Measurements from ENCODE around the gene PCCA. TPM values are rescaled to one million over a fixed set of nuclear protein-coding genes. Genes with fewer than 3 reads are reported as not detected.

Gene PCCA
- polyA plus RNA-seq, 2 donors: 11.1 to 15.2 TPM

DNA sequence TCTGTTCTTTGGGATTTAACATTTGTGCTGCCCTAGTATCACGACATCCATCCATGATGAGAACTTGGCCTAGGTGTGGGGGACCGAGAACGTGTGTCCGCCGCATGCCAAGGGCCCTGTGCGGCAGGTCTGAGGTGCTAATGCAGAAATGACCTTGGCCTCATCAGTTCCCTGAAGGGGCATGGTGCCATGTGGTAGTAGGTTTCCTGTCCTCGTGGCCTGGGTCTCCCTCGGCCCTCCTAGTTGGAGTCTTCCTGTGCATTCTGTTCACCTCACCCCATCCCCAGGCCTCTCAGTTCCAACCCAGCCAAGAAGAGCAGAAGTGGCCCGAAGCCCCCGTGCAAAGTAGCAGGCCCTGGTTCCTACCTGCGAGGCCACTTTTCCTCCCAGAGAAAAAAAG is 439.9 kb downstream of the PCCA start:
- no peak overlapping the region for H3K27ac ChIP-seq (ENCODE audit: low read depth in 2 of 2, low read length in 1 of 2)
- H3K9me3 ChIP-seq (ENCODE audit: control insufficient read depth in 2 of 2, insufficient read depth in 1 of 2, low read depth in 1 of 2, low read length in 1 of 2): no peaks in the 10 kb centered on the region
- H3K27me3 ChIP-seq (ENCODE audit: control insufficient read depth in 1 of 2, insufficient read depth in 2 of 2, low read length in 2 of 2): no peaks in the 10 kb centered on the region
- peaks cover 0 to 7% of the 10 kb centered on the region in 2 donors for H3K36me3 ChIP-seq (ENCODE audit: control insufficient read depth in 2 of 2, insufficient read depth in 2 of 2, low read length in 1 of 2)
- no peak overlapping the region for H3K4me3 ChIP-seq (ENCODE audit: low read depth in 1 of 2, low read length in 2 of 2)
- WGBS, 2 donors: 92 to 94% methylated on average over 11 of the region's 11 CpGs
- H3K4me1 ChIP-seq (ENCODE audit: control insufficient read depth in 2 of 2, insufficient read depth in 2 of 2, low read length in 1 of 2): no peaks in the 10 kb centered on the region

DNA sequence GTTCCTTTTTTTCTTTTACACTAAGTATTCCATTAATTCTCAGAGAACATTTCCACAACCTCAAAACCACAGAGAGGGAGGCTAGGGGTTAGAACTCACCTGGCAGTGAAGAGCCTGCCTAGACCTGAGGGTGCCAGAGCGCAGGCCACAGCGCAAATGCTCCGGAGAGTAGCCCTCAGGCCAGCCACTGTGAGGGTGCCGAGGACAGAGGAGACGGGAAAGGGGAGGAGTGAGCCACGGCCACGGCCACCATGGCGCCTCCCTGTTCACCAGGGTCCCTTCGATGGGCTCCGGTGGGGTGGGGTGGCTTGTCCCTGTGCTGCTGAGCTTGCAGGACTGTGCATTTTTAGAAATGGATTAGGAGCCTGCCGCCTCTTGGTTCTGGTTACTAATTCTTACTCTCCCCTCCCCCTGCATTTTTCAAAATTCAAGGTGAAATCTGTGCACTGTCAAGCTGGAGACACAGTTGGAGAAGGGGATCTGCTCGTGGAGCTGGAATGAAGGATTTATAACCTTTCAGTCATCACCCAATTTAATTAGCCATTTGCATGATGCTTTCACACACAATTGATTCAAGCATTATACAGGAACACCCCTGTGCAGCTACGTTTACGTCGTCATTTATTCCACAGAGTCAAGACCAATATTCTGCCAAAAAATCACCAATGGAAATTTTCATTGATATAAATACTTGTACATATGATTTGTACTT is 440.9 kb downstream of the PCCA start:
- H3K27ac ChIP-seq (ENCODE audit: low read depth in 2 of 2, low read length in 1 of 2): no peak overlapping the region
- no peaks in the 10 kb centered on the region for H3K27me3 ChIP-seq (ENCODE audit: control insufficient read depth in 1 of 2, insufficient read depth in 2 of 2, low read length in 2 of 2)
- H3K4me3 ChIP-seq (ENCODE audit: low read depth in 1 of 2, low read length in 2 of 2): no peak overlapping the region
- no peaks in the 10 kb centered on the region for H3K4me1 ChIP-seq (ENCODE audit: control insufficient read depth in 2 of 2, insufficient read depth in 2 of 2, low read length in 1 of 2)
- peaks cover 0 to 5% of the 10 kb centered on the region in 2 donors for H3K36me3 ChIP-seq (ENCODE audit: control insufficient read depth in 2 of 2, insufficient read depth in 2 of 2, low read length in 1 of 2)
- whole genome bisulfite sequencing, 2 donors: 92 to 96% methylated on average over 15 of the region's 15 CpGs
- no peaks in the 10 kb centered on the region for H3K9me3 ChIP-seq (ENCODE audit: control insufficient read depth in 2 of 2, insufficient read depth in 1 of 2, low read depth in 1 of 2, low read length in 1 of 2)

DNA sequence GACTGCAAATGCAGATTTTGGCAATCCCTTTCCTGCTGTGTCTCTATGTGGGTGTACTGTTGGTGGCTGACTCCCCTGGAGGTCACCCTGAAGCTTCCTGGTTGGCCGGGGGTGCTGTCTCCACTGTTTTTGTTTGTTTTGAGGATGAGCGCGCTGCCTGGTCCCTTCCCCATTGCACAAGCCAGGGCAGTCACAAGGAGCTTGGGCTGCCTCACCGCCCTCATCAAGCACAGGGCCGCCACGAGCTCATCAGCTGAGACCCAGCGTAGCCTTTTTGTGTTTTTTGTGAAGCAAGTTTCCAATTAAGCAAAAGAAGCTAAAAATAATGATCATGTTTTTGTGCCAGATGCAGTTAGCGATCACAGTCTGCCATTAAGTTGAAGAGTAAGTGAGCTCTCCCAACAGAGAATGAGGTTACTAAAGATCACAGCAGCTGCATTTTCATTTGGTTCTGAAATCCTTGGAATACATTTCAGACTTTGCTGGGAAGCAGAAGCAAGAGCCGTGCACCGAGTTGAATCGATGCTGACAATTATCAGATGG is 441.8 kb downstream of the PCCA start:
- H3K27ac ChIP-seq (ENCODE audit: low read depth in 2 of 2, low read length in 1 of 2): peak overlapping the region in 1 of 2 donors; percentile 40

DNA sequence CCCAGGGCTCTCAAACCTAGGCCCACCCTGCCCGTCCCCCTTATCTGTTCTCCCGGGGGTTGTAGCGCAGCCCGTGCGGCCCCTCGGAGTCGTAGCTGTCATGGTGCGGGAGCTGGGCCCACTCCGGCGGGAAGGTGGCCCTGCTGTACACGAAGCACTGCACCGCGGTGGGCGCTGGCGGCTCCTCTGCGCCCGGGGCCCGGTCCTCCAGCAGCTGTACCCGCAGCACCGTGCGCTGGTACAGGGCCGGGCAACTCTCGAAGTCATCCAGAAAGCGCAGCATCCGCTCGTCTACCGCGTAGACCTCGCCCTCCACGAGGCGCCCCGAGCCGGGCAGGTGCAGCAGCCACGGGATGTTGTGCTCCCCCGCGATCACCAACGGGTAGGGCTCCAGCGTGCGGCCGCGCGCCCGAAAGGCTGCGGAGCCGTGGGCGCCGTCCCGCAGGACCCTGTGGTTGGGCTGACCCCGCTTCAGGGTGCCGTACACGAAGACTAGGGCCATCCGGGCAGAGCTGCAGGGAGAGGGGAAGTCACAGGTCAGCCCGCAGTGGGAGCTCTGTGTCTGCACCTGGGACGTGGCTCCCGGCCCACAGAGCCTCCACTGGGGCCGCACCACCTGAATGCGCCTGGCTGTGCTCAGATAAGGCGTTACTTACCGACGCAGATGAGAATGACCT is 443.3 kb downstream of the PCCA start:
- 95 to 97% methylated on average over 59 to 60 of the region's 60 CpGs for WGBS, 2 donors
- H3K27me3 ChIP-seq (ENCODE audit: control insufficient read depth in 1 of 2, insufficient read depth in 2 of 2, low read length in 2 of 2): no peaks in the 10 kb centered on the region

More for the DNA sequence above, 441.8 kb downstream of the PCCA start:
- Histone ChIP-seq H3K9me3 (ENCODE audit: control insufficient read depth in 2 of 2, insufficient read depth in 1 of 2, low read depth in 1 of 2, low read length in 1 of 2) (no peaks in the 10 kb centered on the region), H3K36me3 (ENCODE audit: control insufficient read depth in 2 of 2, insufficient read depth in 2 of 2, low read length in 1 of 2) (peaks cover 0 to 5% of the 10 kb centered on the region in 2 donors), H3K27me3 (ENCODE audit: control insufficient read depth in 1 of 2, insufficient read depth in 2 of 2, low read length in 2 of 2) (no peaks in the 10 kb centered on the region), H3K4me3 (ENCODE audit: low read depth in 1 of 2, low read length in 2 of 2) (no peak overlapping the region), H3K4me1 (ENCODE audit: control insufficient read depth in 2 of 2, insufficient read depth in 2 of 2, low read length in 1 of 2) (no peaks in the 10 kb centered on the region)
- WGBS, 2 donors: 73 to 78% methylated on average over 11 of the region's 11 CpGs

GRCh38 chr13:100532836-100533435 is 444.0 kb downstream of the PCCA start:
- H3K4me3 ChIP-seq (ENCODE audit: low read depth in 1 of 2, low read length in 2 of 2): no peak overlapping the region
- H3K36me3 ChIP-seq (ENCODE audit: control insufficient read depth in 2 of 2, insufficient read depth in 2 of 2, low read length in 1 of 2): peaks cover 0 to 5% of the 10 kb centered on the region in 2 donors
- no peaks in the 10 kb centered on the region for H3K9me3 ChIP-seq (ENCODE audit: control insufficient read depth in 2 of 2, insufficient read depth in 1 of 2, low read depth in 1 of 2, low read length in 1 of 2)
- 90 to 96% methylated on average over 14 of the region's 14 CpGs for WGBS, 2 donors
- H3K27me3 ChIP-seq (ENCODE audit: control insufficient read depth in 1 of 2, insufficient read depth in 2 of 2, low read length in 2 of 2): no peaks in the 10 kb centered on the region
- H3K27ac ChIP-seq (ENCODE audit: low read depth in 2 of 2, low read length in 1 of 2): no peak overlapping the region
- H3K4me1 ChIP-seq (ENCODE audit: control insufficient read depth in 2 of 2, insufficient read depth in 2 of 2, low read length in 1 of 2): peaks cover 0 to 2% of the 10 kb centered on the region in 2 donors

More for the DNA sequence above, 443.3 kb downstream of the PCCA start:
- Histone ChIP-seq H3K27ac (ENCODE audit: low read depth in 2 of 2, low read length in 1 of 2) (no peak overlapping the region), H3K36me3 (ENCODE audit: control insufficient read depth in 2 of 2, insufficient read depth in 2 of 2, low read length in 1 of 2) (peaks cover 0 to 5% of the 10 kb centered on the region in 2 donors), H3K4me1 (ENCODE audit: control insufficient read depth in 2 of 2, insufficient read depth in 2 of 2, low read length in 1 of 2) (no peaks in the 10 kb centered on the region), H3K9me3 (ENCODE audit: control insufficient read depth in 2 of 2, insufficient read depth in 1 of 2, low read depth in 1 of 2, low read length in 1 of 2) (no peaks in the 10 kb centered on the region), H3K4me3 (ENCODE audit: low read depth in 1 of 2, low read length in 2 of 2) (no peak overlapping the region)

GRCh38 chr13:100533588-100534041 is 444.7 kb downstream of the PCCA start:
- WGBS, 2 donors: 67 to 79% methylated on average over 19 of the region's 19 CpGs
- H3K36me3 ChIP-seq (ENCODE audit: control insufficient read depth in 2 of 2, insufficient read depth in 2 of 2, low read length in 1 of 2): peaks cover 0 to 5% of the 10 kb centered on the region in 2 donors
- H3K9me3 ChIP-seq (ENCODE audit: control insufficient read depth in 2 of 2, insufficient read depth in 1 of 2, low read depth in 1 of 2, low read length in 1 of 2): no peaks in the 10 kb centered on the region
- peaks cover 0 to 2% of the 10 kb centered on the region in 2 donors for H3K4me1 ChIP-seq (ENCODE audit: control insufficient read depth in 2 of 2, insufficient read depth in 2 of 2, low read length in 1 of 2)
- no peak overlapping the region for H3K4me3 ChIP-seq (ENCODE audit: low read depth in 1 of 2, low read length in 2 of 2)
- H3K27me3 ChIP-seq (ENCODE audit: control insufficient read depth in 1 of 2, insufficient read depth in 2 of 2, low read length in 2 of 2): no peaks in the 10 kb centered on the region
- no peak overlapping the region for H3K27ac ChIP-seq (ENCODE audit: low read depth in 2 of 2, low read length in 1 of 2)

- Histone ChIP-seq H3K27ac (ENCODE audit: low read depth in 2 of 2, low read length in 1 of 2) (no peak overlapping the region), H3K4me1 (ENCODE audit: control insufficient read depth in 2 of 2, insufficient read depth in 2 of 2, low read length in 1 of 2) (peaks cover 0 to 2% of the 10 kb centered on the region in 2 donors), H3K36me3 (ENCODE audit: control insufficient read depth in 2 of 2, insufficient read depth in 2 of 2, low read length in 1 of 2) (peaks cover 0 to 5% of the 10 kb centered on the region in 2 donors), H3K9me3 (ENCODE audit: control insufficient read depth in 2 of 2, insufficient read depth in 1 of 2, low read depth in 1 of 2, low read length in 1 of 2) (no peaks in the 10 kb centered on the region), H3K4me3 (ENCODE audit: low read depth in 1 of 2, low read length in 2 of 2) (no peak overlapping the region), H3K27me3 (ENCODE audit: control insufficient read depth in 1 of 2, insufficient read depth in 2 of 2, low read length in 2 of 2) (no peaks in the 10 kb centered on the region)
- 92 to 93% methylated on average over 13 of the region's 13 CpGs for WGBS, 2 donors
Observed at GRCh38 chr13:100534147-100534843, 445.4 kb downstream of the PCCA start.

GRCh38 chr13:100534911-100535310 is 446.0 kb downstream of the PCCA start:
- Histone ChIP-seq H3K27ac (ENCODE audit: low read depth in 2 of 2, low read length in 1 of 2) (no peak overlapping the region), H3K9me3 (ENCODE audit: control insufficient read depth in 2 of 2, insufficient read depth in 1 of 2, low read depth in 1 of 2, low read length in 1 of 2) (no peaks in the 10 kb centered on the region), H3K4me1 (ENCODE audit: control insufficient read depth in 2 of 2, insufficient read depth in 2 of 2, low read length in 1 of 2) (peaks cover 0 to 2% of the 10 kb centered on the region in 2 donors), H3K27me3 (ENCODE audit: control insufficient read depth in 1 of 2, insufficient read depth in 2 of 2, low read length in 2 of 2) (no peaks in the 10 kb centered on the region), H3K36me3 (ENCODE audit: control insufficient read depth in 2 of 2, insufficient read depth in 2 of 2, low read length in 1 of 2) (peaks cover 0 to 5% of the 10 kb centered on the region in 2 donors), H3K4me3 (ENCODE audit: low read depth in 1 of 2, low read length in 2 of 2) (no peak overlapping the region)
- WGBS, 2 donors: 77 to 83% methylated on average over 6 of the region's 6 CpGs

Measured in esophagus (tissue), 2 donors.